OCI-LY1 (cell line): Measurements from ENCODE around the gene IRGM.

Source experiments
- H2AFZ ChIP-seq: fragments of 200-600 bp; sonication (generic), shearing (Covaris generic); 2 replicates; pipeline ENCODE4 v1.6.0; 2014; ENCODE audit warnings: antibody characterized with exemption, mild to moderate bottlenecking, low read length
- H3F3A ChIP-seq: fragments of 200-600 bp; sonication (generic), shearing (Covaris generic); 2 replicates; pipeline ENCODE4 v1.6.0; 2014; ENCODE audit warnings: mild to moderate bottlenecking, antibody characterized with exemption, low read length, moderate library complexity; ENCODE audit not compliant: insufficient read depth
- H3K27ac ChIP-seq: fragments of 200-600 bp; sonication (generic); 2 replicates; pipeline ENCODE4 v1.5.1; 2014; ENCODE audit warnings: low read length, mixed run types, mild to moderate bottlenecking, low read depth; ENCODE audit not compliant: poor library complexity, severe bottlenecking
- H3K27me3 ChIP-seq: fragments of 200-600 bp; sonication (generic); 2 replicates; pipeline ENCODE4 v1.6.0; 2014; ENCODE audit warnings: antibody characterized with exemption, mild to moderate bottlenecking, low read length, moderate library complexity; ENCODE audit not compliant: insufficient read depth
- H3K36me3 ChIP-seq: fragments of 200-600 bp; sonication (generic); 2 replicates; pipeline ENCODE4 v1.6.1; 2014; ENCODE audit warnings: mild to moderate bottlenecking, antibody characterized with exemption, low read length, moderate library complexity, mixed read lengths; ENCODE audit not compliant: insufficient read depth
- H3K4me1 ChIP-seq: fragments of 200-600 bp; sonication (generic); 2 replicates; pipeline ENCODE4 v1.5.1; 2014; ENCODE audit warnings: mild to moderate bottlenecking, low read length, moderate library complexity; ENCODE audit not compliant: insufficient read depth, severe bottlenecking
- H3K4me2 ChIP-seq: fragments of 200-600 bp; sonication (generic), shearing (Covaris generic); 2 replicates; pipeline ENCODE4 v1.6.1; 2014; ENCODE audit warnings: low read length
- H3K4me3 ChIP-seq: fragments of 200-600 bp; sonication (generic); 2 replicates; pipeline ENCODE4 v1.5.1; 2014; ENCODE audit warnings: low read length, low read depth, mild to moderate bottlenecking, mixed read lengths; ENCODE audit not compliant: poor library complexity, severe bottlenecking
- H3K79me2 ChIP-seq: fragments of 200-600 bp; shearing (Covaris generic); 2 replicates; pipeline ENCODE4 v1.6.1; 2016; ENCODE audit warnings: mixed run types, low read length, mixed read lengths; ENCODE audit not compliant: insufficient read depth
- H3K9ac ChIP-seq: fragments of 200-600 bp; sonication (generic), shearing (Covaris generic); 2 replicates; pipeline ENCODE4 v1.6.1; 2014; ENCODE audit warnings: mild to moderate bottlenecking, low read length, mixed read lengths
- H3K9me2 ChIP-seq: fragments of 200-600 bp; sonication (generic), shearing (Covaris generic); 2 replicates; pipeline ENCODE4 v1.6.1; 2014; ENCODE audit warnings: low read depth, mild to moderate bottlenecking, low read length, mixed read lengths
- H3K9me3 ChIP-seq: fragments of 200-600 bp; shearing (Covaris generic); 2 replicates; pipeline ENCODE4 v1.6.1; 2014; ENCODE audit warnings: low read length, mixed read lengths
- H4K20me1 ChIP-seq: fragments of 200-600 bp; sonication (generic), shearing (Covaris generic); 2 replicates; pipeline ENCODE4 v1.6.0; 2016; ENCODE audit warnings: mild to moderate bottlenecking, low read length; ENCODE audit not compliant: insufficient read depth
- CTCF ChIP-seq: fragments of 200-600 bp; sonication (generic), shearing (Covaris generic); IDR thresholded peaks from 2 replicates; pipeline ENCODE4 v1.5.1; 2017; ENCODE audit warnings: mild to moderate bottlenecking, antibody characterized with exemption, low read length, moderate library complexity, mixed read lengths
- EZH2 ChIP-seq: fragments of 200-600 bp; sonication (generic), shearing (Covaris generic); IDR thresholded peaks from 2 replicates; pipeline ENCODE4 v1.8.0; 2017; ENCODE audit warnings: borderline replicate concordance, mixed run types, mild to moderate bottlenecking, antibody characterized with exemption, low read length, moderate library complexity, mixed read lengths

IRGM gene

DNA sequence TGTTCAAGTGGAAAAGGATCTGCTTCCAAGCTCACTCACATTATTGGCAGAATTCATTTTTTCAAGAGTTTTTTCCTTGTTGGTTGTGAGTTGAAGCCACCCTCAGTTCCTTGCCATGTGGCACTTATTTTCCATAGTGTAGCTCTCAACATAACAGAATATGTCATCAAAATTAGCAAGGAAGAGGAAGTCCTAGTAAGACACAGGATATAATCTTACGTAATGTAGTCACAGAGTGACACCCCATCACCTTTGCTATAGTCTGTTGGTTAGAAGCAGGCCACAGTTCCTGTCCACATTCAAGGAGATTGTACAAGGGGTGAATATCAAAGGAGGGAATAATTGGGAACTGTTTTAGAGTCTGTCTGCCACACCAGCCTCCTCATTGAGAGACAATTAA, 15.7 kb downstream of the IRGM start:
- Histone ChIP-seq H3K4me3 (no peak overlapping the region), H3K27ac (no peak overlapping the region), H3F3A (no peaks in the 10 kb centered on the region), H3K4me1 (no peaks in the 10 kb centered on the region), H3K9me3 (no peaks in the 10 kb centered on the region), H4K20me1 (no peaks in the 10 kb centered on the region), H2AFZ (no peak overlapping the region), H3K36me3 (no peaks in the 10 kb centered on the region), H3K4me2 (no peak overlapping the region), H3K9me2 (no peaks in the 10 kb centered on the region), H3K27me3 (no peaks in the 10 kb centered on the region), H3K9ac (no peak overlapping the region), H3K79me2 (no peaks in the 10 kb centered on the region)
- TF ChIP-seq CTCF (no peak), EZH2 (no peak)

- no peaks in the 10 kb centered on the region for H3K36me3 ChIP-seq
- H3K4me1 ChIP-seq, result no peaks in the 10 kb centered on the region
- no peaks in the 10 kb centered on the region for H3K27me3 ChIP-seq
- no peak overlapping the region for H3K9ac ChIP-seq
- H3K4me3 ChIP-seq, result no peak overlapping the region
- no peaks in the 10 kb centered on the region for H4K20me1 ChIP-seq
- H3K27ac ChIP-seq, result no peak overlapping the region
- 0 out of 2 replicates have a peak, but pooled peaks cover 3% of the 10 kb centered on the region for H3K9me3 ChIP-seq
- no peak overlapping the region for H3K4me2 ChIP-seq
- no peaks in the 10 kb centered on the region for H3K79me2 ChIP-seq
- no peak overlapping the region for H2AFZ ChIP-seq
- H3F3A ChIP-seq, result no peaks in the 10 kb centered on the region
- no peaks in the 10 kb centered on the region for H3K9me2 ChIP-seq
- TF ChIP-seq CTCF, result no peak
- TF ChIP-seq EZH2, result no peak
These were observed 33.0 kb downstream of the IRGM start for GRCh38 chr5:150879358-150879757.

DNA sequence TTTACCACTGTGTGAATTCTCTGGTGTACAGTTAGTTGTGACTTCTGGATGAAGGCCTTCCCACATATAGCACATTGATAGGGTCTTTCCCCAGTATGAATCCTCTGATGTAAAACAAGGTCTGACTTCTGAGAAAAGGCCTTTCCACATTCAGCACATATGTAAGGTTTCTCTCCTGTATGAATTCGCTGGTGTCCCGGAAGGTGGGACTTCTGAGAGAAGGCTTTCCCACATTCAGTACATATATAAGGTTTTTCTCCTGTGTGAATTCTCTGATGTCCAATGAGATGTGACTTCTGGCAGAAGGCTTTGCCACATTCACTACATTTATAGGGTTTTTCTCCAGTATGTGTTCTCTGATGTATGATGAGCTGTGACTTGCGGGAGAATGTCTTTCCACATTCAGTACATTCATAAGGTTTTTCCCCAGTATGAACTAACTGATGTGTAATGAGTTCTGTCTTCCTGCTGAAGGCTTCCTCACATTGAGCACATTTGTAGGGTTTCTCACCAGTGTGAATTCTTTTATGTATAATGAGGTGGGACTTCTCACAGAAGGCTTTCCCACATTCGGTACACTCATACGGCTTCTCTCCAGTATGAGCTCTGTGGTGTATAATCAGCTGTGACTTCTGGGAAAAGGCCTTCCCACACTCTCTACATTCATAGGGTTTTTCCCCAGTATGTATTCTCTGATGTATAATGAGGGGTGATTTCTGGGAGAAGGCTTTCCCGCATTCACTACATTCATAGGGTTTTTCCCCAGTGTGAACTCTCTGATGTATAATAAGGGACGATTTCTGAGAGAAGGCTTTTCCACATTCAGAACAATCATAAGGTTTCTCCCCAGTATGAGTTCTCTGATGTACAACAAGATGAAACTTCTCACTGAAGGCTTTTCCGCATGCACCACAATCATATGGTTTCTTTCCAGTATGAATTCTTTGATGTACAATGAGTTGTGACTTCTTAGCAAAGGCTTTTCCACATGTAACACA, 49.4 kb downstream of the IRGM start:
- H3F3A ChIP-seq, result no peaks in the 10 kb centered on the region
- no peaks in the 10 kb centered on the region for H4K20me1 ChIP-seq
- no peaks in the 10 kb centered on the region for H3K36me3 ChIP-seq
- no peaks in the 10 kb centered on the region for H3K79me2 ChIP-seq
- H3K4me3 ChIP-seq, result no peak overlapping the region
- no peaks in the 10 kb centered on the region for H3K4me1 ChIP-seq
- H3K9ac ChIP-seq, result no peak overlapping the region
- H3K27ac ChIP-seq, result no peak overlapping the region
- TF ChIP-seq EZH2 (no peak), CTCF (no peak)
- peaks cover 45% of the 10 kb centered on the region for H3K9me3 ChIP-seq
- no peak overlapping the region for H3K4me2 ChIP-seq
- H3K27me3 ChIP-seq, result no peaks in the 10 kb centered on the region
- no peaks in the 10 kb centered on the region for H3K9me2 ChIP-seq
- H2AFZ ChIP-seq, result no peak overlapping the region
